Measurements from ENCODE around the gene TSPAN31.
"Not testable (repeated sequence)": the region's sequence is repeated elsewhere in the genome, so short reads cannot be mapped to it uniquely, and the experiment has no call there.

Gene TSPAN31

GRCh38 chr12:57767305-57767698, 22.5 kb downstream of the TSPAN31 start:
- DNase-seq (ENCODE audit: low spot score), result no peak

GRCh38 chr12:57767876-57768275, 23.0 kb downstream of the TSPAN31 start:
- no peak for DNase-seq (ENCODE audit: low spot score)

GRCh38 chr12:57769594-57769993, 24.8 kb downstream of the TSPAN31 start:
- no peak for DNase-seq (ENCODE audit: low spot score)

GRCh38 chr12:57770734-57771133, 25.9 kb downstream of the TSPAN31 start:
- DNase-seq (ENCODE audit: low spot score), result no peak

- DNase-seq (ENCODE audit: low spot score), result no peak
Measured at GRCh38 chr12:57771236-57771872, 26.5 kb downstream of the TSPAN31 start.

- peak; percentile 99 for DNase-seq (ENCODE audit: low spot score)
Measured at GRCh38 chr12:57771873-57772428, 27.1 kb downstream of the TSPAN31 start, which contains the start of gene METTL1. Gene METTL1, minus strand, starts transcription at chr12:57772105. Its CDS starts 22 bp downstream, at chr12:57772083.

GRCh38 chr12:57772429-57773322, 27.8 kb downstream of the TSPAN31 start, which contains the start of gene EEF1AKMT3:
Gene EEF1AKMT3, plus strand, starts transcription at chr12:57772614. Its CDS starts 111 bp downstream, at chr12:57772725.
- peak; percentile 83 for DNase-seq (ENCODE audit: low spot score)

DNA sequence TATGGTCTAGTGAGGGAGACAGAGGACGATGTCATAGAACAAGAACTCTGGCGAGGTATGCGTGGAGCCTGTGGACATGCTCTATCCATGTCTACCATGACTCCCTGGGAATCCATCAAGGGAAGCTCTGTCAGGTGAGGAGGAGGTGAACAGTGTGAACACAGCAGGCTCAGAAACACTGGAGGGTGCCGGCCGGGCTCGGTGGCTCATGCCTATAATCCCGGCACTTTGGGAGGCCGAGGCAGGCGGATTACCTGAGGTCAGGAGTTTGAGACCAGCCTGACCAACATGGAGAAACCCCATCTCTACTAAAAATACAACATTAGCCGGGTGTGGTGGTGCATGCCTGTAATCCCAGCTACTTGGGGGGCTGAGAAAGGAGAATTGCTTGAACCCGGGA, 29.8 kb downstream of the TSPAN31 start:
- not testable (repeated sequence) for DNase-seq (ENCODE audit: low spot score)

- no peak for DNase-seq (ENCODE audit: low spot score)
Measured at GRCh38 chr12:57775044-57775443, 30.2 kb downstream of the TSPAN31 start.

DNA sequence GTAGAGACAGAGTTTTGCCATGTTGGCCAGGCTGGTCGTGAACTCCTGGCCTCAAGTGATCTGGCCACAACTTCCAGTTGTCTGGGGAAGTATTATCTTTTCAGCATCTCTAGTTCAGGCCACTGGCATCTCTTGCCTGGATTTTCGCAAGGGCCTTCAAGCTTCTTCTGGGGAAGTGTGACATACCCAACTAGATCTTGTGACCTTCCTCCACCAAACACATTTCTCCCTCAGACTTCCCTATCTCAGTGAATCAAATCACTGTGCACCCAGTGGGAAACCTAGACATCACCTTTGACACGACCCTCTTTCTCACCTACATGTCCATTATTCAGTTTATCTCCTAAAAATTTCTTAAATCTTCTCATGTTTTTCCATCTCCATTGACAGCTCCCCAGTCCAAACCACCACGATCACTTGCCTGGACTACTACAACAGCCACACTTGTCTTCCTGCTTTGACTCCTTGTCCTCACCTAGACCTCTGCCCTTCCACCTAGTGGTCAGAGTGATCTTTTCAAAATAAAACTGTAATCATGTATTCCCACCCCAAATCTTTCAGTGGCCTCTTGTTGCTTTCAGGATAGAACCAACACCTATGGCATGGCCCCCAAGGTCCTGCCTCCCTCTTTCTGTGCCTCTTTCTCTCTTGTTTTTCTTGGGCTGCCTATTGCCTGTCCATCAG, 30.9 kb downstream of the TSPAN31 start:
- no peak for DNase-seq (ENCODE audit: low spot score)

- no peak for DNase-seq (ENCODE audit: low spot score)
Measured at GRCh38 chr12:57776247-57776587, 31.4 kb downstream of the TSPAN31 start.

GRCh38 chr12:57777367-57777766, 32.5 kb downstream of the TSPAN31 start:
- DNase-seq (ENCODE audit: low spot score), result no peak

GRCh38 chr12:57777911-57778310, 33.1 kb downstream of the TSPAN31 start:
- DNase-seq (ENCODE audit: low spot score), result no peak

DNA sequence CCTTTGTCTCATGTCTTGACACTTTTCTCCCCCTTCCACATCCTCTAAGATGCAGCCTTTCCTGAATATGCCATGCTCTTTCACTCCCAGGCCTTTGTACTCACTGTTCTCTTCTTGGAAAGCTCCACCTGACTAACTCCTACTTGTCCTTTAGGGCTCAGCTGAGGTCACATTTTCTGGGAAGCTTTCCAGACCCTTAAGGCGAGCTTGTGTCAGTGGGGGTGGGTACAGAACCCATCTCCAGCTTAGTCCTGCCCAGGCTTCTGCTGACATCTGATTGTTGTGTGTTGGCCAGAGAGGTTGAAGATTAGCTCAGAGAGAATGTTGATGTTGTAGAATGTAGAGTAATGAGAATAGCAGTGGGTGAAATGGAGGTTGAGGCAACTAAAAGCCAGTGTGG, 34.9 kb downstream of the TSPAN31 start:
- no peak for DNase-seq (ENCODE audit: low spot score)

GRCh38 chr12:57780284-57780897, 35.6 kb downstream of the TSPAN31 start:
- DNase-seq (ENCODE audit: low spot score), result no peak

GRCh38 chr12:57781244-57781643, 36.4 kb downstream of the TSPAN31 start:
- no peak for DNase-seq (ENCODE audit: low spot score)

GRCh38 chr12:57781801-57782200, 37.0 kb downstream of the TSPAN31 start:
- DNase-seq (ENCODE audit: low spot score), result no peak

DNA sequence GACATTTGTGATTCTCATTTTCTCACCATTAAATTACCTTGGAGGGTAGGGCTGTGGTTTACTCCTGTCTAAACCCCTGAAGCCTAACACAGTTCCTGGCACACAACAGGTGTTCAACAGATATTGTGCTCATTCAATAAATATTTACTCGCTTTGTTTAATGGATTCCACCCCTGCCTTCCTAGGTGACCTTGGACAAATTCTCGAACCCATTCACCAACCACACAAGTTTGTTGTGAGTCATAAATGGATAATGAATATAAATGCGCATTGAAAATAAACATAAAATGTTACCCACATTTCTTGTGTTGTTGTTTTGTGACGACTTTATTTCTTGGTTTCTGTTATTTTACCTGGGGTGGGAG, 37.4 kb downstream of the TSPAN31 start:
- no peak for DNase-seq (ENCODE audit: low spot score)

- peak; percentile 99 for DNase-seq (ENCODE audit: low spot score)
Measured at GRCh38 chr12:57782608-57783465, 38.0 kb downstream of the TSPAN31 start, which contains the start of gene TSFM. Gene TSFM, plus strand, starts transcription at chr12:57782787. Its CDS starts 15 bp downstream, at chr12:57782802.

- no peak for DNase-seq (ENCODE audit: low spot score)
Measured at GRCh38 chr12:57783466-57783801, 38.6 kb downstream of the TSPAN31 start.

- DNase-seq (ENCODE audit: low spot score), result no peak
Measured at GRCh38 chr12:57783861-57784260, 39.0 kb downstream of the TSPAN31 start.
